GM18517 (cell line): ENCODE data around the gene UFC1.
A peak's percentile ranks its signal among the peaks of the same experiment; 100 is the strongest.

ENCODE experiments used
- ATAC-seq: cut with Tn5 transposase; IDR thresholded peaks from one replicate; pipeline ENCODE4 v1.9.1; 2021; ENCODE audit warnings: mild to moderate bottlenecking, moderate library complexity; ENCODE audit not compliant: unreplicated experiment

Gene UFC1

GRCh38 chr1:161133220-161133740 lies 20.5 kb upstream of the UFC1 start:
- peak; percentile 3 for ATAC-seq

GRCh38 chr1:161137881-161138280 lies 15.9 kb upstream of the UFC1 start:
- ATAC-seq, result no peak

GRCh38 chr1:161138431-161138830 lies 15.3 kb upstream of the UFC1 start:
- no peak for ATAC-seq

DNA sequence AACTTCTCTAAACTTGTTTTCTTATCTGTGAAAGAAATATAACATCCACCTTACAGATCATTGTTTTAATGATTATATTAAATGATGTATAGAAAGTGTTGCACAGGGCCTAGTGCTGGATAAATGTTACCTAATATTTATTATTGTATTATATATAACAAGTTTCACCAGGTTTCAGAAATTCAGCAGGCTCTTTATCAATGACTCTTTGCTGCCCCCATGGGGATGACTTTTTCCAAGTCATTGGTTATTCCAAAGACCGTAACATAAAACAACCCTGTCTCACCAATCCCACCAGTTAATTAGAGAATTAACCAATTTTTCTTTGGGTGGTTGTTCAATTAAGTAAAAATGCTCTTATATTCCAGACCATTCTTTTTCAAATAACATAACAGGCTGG lies 14.0 kb upstream of the UFC1 start:
- no peak for ATAC-seq

DNA sequence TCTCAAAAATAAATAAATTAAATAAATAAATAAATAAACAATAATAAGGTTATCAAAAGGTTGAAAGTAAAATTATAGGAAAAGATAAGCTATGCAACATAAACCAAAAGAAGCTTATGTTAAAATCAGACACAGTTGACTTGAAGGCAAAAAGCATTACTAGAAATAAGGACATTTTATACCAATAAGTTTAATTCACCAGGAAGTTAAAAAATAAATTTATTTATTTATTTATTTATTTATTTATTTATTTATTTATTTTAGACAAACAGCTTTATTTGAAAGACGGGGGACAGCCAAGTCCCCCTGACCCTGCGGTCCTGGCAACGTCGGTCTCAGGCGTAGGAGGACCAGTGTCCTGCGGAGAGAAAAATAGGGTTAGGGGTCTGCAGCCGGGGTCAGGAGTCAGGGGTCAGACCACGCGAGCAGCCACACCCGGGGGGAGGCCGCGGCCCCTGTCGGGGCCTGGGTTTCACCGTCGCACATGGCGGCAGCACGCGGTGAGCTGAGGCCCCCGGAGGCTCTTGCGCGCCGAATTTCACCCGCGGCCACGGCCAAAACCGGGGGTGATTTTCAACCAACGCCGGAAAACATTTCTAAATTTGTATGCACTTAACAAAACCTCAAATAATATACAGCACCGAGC lies 12.9 kb upstream of the UFC1 start:
- no peak for ATAC-seq

DNA sequence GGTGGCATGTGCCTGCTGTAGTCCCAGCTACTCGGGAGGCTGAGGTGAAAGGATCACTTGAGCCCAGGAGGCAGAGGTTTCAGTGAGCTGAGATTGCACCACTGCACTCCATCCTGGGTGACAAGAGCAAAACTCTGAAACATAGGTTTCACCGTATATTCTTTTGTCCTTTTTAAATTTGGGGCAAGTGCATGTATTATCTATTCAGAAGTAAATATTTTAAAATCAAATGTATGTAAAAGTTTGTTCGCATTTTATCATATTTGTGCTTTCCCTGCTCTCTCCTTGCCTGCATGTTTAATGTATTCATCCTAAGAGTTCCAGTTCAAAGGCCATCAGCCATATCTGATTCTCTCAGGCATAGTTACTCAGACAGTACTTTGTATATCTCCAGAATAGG lies 7.9 kb upstream of the UFC1 start:
- no peak for ATAC-seq

DNA sequence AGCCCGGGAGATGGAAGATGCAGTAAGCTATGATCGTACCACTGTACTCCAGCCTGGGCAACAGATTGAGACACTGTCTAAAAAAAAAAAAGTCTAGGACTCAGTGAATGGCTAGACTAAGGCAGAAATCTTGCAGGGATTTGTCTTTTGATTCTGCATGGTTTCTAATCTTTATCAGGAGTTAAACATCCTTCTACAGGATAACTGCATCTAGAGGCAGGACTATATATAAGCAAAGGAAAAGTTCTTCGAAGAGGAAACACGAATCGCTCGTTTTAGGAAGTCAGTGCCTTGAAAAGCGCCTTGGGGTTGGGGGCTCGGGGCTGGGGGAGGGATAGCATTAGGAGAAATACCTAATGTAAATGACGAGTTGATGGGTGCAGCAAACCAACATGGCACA lies 602 bp upstream of the UFC1 start:
- no peak for ATAC-seq

- no peak for ATAC-seq
These were observed 4.1 kb downstream of the UFC1 start for GRCh38 chr1:161157867-161158266.

DNA sequence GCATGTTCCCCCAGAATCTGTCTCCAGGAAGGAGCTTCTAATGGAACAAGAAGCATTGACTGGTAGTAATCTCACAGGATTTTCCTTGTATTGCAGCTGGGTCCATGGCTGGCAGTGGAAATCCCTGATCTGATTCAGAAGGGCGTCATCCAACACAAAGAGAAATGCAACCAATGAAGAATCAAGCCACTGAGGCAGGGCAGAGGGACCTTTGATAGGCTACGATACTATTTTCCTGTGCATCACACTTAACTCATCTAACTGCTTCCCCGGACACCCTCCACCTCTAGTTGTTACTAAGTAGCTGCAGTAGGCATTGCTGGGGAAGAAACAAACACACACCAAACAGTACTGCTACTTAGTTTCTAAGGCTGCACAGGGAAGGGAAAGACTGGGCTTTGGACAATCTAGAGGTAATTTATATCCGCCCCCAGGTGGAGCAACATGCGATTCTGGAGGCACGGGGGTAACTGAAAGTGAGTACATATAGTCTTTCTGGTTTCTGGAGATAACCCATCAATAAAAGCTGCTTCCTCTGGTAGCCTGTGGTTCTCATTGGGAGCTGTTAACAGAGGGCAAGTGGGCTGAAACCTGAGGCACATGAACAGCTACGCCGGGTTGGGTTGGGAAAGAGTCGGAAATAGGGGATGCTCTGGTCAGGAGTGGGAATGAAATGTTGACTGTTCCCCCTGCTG lies 4.7 kb downstream of the UFC1 start:
- no peak for ATAC-seq

DNA sequence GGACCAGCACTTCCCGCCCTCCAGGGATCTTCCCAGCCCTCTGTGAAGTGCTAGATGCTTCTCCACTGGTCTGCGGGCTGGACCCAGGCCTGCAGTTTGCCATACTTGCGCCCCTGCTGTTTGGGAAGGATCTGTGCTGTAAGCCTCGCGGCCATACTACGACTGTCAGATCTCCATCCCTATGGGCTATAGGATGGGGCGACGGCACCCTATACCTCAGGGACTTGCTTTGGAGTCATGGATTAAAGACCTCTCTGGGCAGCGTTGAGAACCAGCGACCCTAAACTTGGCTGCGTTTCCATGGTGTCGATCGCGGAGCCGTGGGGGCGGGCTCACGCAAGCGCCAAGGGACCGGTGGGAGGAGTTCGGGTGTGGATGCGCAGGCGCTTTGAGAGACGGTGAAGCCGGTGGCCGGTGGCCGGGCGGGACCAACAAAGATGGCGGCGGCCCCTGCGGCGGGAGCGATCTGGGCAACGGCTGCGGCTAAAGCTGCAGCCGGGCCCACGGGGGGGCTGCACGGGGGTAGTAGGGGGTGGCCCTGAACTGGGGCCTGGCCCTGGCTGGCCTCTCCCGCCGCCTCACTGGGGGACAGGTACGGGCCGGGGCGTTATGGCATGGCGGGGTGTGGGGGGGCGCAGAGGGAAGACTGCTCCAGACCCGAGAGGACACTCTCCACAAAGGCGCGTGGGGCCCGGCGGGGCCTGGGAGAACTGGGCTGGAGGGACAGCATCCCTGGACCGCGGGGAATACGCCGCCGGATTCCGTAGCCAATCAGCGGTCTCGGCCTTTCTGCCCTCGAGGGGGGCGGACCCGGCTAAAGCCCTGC lies 5.5 kb downstream of the UFC1 start, which contains the start of gene USP21:
Gene USP21 (plus strand): TSS at position 414 of the 826 bp plus-strand sequence. CDS start 1,141 bp downstream, outside the sequence.
- peak; percentile 74 for ATAC-seq

DNA sequence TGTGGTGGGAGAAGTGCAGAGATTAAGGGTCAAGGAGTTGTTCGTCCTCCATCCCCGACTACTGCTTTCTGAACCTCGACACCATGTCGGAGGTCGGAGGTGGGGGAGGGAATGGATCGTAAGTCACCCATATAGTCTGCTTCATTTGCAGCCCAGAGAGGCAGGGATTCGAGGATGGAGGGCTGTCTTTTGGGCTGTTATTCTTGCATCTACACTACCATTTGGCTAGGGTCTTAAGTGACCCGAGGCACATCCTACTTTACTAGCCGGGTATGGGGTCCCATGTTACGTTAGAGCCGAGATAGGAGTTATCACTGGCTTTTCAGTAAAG lies 6.1 kb downstream of the UFC1 start:
- no peak for ATAC-seq

GRCh38 chr1:161160671-161161145 lies 6.9 kb downstream of the UFC1 start:
- no peak for ATAC-seq

- ATAC-seq, result no peak
These were observed 7.9 kb downstream of the UFC1 start for GRCh38 chr1:161161652-161162051.

DNA sequence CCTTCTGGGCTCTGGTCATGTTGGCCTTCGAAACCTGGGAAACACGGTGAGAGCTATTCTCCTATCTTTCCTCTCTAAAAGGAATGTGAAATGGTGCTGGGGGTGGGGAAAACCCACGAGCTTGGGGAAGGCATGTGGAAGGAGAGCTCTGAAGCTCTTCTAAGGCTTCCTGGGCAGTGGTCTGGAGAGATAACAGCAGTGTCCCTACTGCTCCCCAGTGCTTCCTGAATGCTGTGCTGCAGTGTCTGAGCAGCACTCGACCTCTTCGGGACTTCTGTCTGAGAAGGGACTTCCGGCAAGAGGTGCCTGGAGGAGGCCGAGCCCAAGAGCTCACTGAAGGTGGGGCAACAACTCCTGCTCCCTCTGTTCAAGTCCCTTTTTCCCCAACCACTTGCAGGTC lies 8.3 kb downstream of the UFC1 start:
- ATAC-seq, result no peak

- ATAC-seq, result no peak
These were observed 9.0 kb downstream of the UFC1 start for GRCh38 chr1:161162806-161163205.

DNA sequence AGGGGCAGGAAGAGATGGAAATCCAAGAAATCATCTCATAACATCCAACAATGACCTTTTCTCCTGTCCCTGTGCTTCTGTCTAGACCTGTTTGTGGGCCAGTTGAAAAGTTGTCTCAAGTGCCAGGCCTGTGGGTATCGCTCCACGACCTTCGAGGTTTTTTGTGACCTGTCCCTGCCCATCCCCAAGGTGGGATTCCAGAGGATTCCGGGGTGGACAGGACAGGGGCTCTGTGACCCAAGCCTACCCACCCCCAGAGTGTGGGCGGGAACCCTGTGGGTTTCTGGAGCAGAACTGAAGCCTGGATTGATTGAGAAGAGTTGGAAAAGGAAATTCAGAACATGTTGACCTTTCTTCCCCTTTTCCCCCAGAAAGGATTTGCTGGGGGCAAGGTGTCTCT lies 10.0 kb downstream of the UFC1 start:
- no peak for ATAC-seq

- no peak for ATAC-seq
These were observed 11.3 kb downstream of the UFC1 start for GRCh38 chr1:161164901-161165610.

GRCh38 chr1:161165742-161166668 lies 12.2 kb downstream of the UFC1 start, which contains the start of gene PPOX:
Gene PPOX, plus strand, starts transcription at chr1:161166426. Its CDS starts 422 bp downstream, at chr1:161166848.
- ATAC-seq, result peak; percentile 88

DNA sequence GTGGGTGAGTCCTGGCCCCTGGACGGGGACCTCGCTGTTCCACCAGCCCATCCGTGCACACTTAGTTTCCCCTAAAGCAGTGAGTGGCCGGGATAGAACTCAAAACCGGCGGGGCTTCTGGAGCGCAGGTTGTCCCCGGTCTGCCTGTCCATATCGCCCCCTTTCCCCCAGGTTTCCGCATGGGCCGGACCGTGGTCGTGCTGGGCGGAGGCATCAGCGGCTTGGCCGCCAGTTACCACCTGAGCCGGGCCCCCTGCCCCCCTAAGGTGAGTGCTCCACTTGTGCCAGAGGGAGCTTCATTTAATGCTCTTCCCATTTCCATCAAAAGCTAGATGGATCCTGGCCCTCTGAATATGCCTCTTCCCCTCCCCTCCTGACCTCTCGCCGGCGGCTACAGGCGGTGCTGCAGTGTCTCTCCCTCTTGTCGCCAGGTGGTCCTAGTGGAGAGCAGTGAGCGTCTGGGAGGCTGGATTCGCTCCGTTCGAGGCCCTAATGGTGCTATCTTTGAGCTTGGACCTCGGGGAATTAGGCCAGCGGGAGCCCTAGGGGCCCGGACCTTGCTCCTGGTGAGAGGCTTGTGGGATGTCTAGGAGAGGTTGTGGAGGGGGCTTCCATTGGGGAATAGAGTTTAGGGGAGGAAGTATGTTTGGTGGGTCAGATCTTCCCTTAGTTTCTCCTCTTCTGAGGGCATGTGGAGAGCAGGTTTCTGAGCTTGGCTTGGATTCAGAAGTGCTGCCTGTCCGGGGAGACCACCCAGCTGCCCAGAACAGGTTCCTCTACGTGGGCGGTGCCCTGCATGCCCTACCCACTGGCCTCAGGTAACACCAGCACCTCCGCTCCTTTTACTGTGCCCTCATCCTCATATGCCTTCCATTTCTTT lies 13.1 kb downstream of the UFC1 start:
- ATAC-seq, result no peak
